GM18907 (cell line): ENCODE data around the gene PUM1.
"Not testable (repeated sequence)": the region's sequence is repeated elsewhere in the genome, so short reads cannot be mapped to it uniquely, and the experiment has no call there.

ENCODE experiments used
- ATAC-seq: cut with Tn5 transposase; IDR thresholded peaks from one replicate; pipeline ENCODE4 v1.9.1; 2021; ENCODE audit warnings: mild to moderate bottlenecking, moderate library complexity; ENCODE audit not compliant: unreplicated experiment

Gene PUM1

DNA sequence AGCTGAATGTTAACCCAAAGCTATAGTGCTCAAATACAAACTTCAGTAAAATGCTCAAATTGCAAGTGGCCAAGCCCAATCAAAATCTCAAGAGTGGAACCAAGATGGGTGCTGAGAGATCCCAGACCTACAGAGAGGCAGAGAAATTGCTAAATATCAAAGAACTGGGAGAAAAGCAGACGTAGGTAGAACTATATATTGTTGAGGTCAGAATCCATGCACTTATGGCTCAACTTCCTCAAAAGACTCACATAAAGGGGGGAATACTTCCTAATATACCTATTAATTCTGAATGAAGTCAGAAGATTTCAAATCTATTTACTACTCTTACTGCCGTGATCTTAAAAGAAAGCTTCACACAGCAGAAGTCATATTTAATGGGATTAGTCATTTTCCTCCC, 65.2 kb downstream of the PUM1 start:
- no peak for ATAC-seq

DNA sequence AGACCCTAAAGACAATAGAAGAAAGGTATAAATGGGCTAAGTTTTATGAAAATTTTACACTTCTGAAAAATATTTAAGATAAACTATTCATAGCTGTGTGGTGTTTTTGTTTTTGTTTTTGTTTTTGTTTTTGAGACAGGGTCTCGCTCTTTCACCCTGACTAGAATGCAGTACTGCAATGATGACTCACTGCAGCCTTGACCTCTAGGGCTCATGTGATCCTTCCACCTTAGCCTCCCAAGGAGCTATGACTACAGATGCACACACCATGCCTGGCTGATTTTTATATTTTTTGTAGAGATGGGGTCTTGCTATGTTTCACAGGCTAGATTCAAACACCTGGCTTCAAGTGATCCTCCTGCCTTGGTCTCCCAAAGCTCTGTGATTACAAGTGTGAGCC, 66.6 kb downstream of the PUM1 start:
- no peak for ATAC-seq

DNA sequence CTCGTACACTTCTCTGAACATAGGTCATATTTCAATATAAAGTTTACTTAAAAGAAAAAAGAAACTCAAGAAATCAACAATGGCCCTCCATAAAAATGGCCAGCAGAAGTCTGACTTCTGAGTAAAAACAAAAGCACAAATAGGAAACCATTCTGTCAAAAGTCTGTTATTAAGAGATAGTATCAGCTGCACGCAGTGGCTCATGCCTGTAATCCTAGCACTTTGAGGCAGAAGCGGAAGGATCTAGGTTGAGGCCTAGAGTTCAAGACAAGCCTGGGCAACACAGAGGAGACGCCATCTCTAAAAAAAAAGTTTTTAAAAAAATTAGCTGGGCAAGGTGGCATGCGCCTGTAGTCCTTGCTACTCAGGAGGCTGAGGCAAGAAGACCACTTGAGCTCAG, 67.3 kb downstream of the PUM1 start:
- ATAC-seq: no peak

DNA sequence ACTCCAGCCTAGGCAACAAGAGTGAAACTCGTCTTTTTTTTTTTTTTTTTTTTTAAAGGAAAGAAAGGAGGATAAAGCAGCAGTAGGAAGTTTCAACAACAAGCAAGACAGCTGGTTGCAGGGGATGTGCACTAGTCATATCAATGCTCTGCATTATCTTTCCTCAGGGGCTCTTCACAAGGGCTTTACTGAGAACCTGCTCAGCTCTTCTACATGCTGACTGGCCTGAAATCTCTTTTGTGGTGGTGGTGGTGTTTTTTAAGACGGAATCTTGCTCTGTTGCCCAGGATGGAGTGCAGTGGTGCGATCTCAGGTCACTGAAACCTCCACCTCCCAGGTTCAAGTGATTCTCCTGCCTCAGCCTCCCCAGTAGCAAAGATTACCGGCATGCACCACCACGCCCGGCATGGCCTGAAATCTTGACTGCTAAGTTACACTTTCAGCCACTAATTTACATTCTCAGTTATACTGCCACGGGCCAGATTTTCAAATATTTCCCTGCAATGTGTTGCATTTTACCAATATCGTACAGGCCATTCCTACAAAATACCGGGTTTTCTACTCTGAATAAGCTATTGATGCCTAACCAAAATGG, 68.0 kb downstream of the PUM1 start:
- no peak for ATAC-seq

DNA sequence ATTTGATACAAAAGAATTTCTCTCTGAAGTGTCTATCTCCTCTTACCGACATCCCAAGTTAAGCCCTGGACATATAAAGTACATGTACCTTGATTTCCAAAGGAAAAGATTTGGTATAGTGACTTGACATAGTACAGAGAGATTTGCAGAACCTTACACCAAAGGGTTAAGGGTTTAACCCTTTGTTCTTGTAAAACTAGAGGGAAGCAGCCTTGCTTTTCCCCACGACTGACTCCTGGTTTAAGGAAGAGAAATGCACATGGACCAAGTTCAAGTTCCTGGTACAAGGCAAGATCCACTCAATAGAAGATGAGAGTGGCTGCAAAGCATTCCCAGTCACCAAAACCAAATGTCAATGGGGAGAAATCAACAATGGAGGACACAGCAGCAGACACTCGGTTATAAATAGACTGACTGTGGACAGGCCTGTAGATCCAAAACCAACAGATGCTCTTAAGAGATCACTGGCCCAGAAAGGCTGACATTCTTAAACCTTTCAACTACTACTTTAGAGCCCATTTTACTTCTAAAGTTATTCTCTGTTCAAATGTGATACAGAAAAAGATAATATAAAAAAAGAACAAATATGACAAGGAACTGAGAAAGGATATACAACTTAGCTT, 69.4 kb downstream of the PUM1 start:
- no peak for ATAC-seq

DNA sequence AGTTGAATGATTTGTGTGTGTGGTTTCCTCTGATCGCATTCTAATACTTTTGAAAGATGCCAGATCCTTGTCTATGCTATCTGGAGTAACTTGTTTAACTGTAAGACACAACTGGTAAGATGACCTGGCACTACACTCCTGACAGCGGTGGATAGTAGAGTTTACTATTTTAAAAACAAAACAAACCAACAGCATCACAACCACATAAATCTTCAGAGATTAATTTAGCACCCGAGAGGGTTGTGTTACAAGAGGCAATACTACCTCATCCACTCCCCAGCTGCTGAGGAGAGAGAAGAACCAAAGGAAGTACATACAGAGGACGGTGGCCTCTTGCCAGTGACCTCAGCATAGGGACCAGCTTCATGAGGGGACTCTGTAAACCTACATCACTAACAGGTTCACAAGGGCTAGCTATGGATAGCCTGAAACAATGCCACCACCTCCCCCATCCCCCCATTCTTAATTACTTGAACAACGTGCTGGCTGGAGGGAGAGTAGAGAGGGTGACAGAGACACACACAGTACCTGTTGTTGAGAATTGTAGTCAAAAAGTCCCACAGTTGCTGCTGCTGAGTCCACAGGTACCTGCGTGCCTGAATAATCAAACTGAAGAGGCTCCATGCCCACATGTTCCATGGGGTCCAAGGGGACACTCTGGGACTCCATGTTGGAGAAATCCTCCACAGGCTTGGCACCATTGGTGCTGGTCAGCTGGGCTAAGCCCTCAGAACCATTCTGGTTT, 73.5 kb downstream of the PUM1 start:
- no peak for ATAC-seq

DNA sequence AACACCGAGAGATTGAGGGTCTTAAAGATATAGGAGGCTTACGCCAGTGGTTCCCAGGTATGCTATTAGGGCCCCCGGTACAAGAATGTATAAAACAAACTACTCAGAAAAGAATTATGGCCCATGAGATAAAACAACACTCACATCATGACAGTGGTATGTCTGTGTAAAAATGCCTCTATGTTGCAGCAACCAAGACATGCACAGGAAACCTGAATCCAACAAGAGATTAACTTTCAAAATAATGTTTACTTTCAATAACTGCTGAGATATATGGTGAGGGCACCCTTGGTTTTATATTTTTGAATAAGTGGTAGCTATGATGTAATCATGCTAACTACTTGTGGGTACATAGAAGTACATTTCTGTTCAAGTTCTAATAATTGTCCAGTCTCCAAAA, 74.9 kb downstream of the PUM1 start:
- ATAC-seq: no peak

DNA sequence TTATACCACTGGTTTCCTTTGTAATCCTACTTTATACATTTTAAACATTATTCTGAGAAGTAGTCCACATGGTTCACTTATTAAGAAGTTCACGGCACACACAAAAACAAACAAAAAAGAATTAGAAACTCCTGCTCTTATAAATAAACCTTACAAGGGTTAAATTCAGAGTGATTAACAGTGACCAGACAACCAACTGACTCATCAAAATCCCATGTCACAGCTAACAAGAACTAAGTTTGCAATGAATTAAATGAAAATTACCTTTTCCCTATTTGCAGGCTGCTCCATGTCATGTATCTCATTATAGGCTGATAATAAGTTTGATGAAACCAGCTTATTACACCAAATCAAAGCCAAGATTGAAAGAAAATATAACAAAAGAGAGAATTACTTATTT, 77.5 kb downstream of the PUM1 start:
- ATAC-seq: no peak

DNA sequence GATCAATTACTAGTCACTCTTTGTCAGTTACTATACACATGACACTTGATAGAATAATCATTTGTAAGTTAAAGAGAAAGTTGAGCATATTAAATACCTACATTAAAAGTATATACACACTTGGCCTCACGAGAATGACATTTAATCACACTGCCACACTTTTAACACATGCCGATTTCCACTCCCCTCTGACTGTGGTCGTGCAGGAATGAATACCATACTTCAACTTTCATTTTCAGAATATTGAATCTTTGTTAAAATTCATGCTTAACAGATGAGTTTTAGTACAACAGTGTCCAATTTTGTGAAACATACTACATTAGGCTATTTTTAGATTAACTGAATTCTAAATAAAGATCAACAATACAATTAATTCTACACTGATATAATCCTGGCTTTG, 78.8 kb downstream of the PUM1 start:
- ATAC-seq: no peak

DNA sequence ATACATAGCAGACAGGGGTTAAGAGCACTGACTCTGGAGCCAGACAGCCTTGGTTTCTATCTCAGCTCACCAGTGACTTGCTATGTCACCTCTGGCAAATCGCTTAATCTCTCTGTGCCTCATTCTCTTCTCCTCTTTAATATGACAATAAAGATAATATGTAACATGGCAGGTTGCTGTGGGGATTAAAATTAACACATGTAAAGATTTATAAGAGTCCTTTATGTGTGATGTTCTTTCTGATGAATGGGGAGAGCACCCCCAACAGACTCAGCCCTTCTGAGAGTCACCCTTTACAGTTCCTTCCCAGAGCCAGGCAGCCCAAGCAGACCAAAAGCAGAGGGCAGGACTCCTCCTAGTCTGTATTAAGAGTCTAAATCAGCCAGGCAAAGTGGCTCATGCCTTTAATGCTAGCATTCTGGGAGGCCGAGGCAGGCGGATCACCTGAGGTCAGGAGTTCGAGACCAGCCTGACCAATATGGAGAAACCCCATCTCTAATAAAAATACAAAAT, 80.5 kb downstream of the PUM1 start:
- no peak for ATAC-seq

DNA sequence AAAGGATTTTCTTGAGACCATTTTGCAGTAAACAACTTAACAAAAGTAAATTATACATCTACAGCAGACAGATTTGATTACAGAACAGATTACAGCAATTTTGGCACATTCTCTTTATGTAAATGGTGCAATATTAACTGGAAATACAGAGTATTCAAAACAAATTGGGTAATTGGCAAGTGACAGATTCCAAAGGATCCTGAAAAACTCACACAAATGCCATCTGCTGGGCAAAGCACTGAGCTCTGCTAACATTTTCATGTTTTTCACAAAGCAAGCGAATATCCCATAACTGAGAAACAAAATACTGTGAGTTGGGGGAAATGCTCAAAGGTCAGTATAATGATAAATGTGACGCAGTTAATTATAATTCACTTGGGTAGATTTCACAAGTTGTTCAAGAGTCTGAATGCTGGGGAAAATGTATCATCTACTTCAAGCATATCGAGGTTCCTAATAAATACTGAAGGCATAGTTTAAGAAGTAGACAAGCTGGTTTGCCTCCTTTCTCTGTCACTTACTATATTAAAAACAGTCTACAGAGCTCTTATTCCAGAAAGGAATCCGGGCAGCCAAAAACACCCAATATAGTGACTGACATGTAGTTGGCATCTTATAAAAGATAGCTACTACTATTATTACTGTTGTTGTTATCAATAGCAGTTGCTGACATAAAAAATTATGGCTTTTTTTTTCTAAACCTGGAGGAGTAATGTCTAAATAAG, 81.2 kb downstream of the PUM1 start:
- ATAC-seq: no peak

DNA sequence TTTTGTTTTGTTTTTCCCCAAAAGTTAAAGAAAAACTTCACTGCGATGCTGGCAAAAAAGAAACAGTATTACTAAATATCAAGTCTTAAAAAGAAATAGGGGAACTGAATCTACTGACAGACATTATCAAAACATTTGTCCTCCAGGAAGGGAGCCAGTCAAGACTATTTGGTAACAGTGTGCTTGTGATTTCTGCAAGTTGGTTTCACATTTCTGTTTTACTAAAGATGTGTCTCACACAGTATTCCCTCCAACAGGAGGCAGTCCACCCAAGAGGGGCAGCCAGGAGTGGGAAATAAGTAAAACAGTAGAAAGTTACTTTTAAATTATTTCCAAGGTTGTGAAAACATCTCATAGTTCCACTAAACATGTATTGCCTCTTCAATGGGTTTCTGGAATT, 82.6 kb downstream of the PUM1 start:
- no peak for ATAC-seq

DNA sequence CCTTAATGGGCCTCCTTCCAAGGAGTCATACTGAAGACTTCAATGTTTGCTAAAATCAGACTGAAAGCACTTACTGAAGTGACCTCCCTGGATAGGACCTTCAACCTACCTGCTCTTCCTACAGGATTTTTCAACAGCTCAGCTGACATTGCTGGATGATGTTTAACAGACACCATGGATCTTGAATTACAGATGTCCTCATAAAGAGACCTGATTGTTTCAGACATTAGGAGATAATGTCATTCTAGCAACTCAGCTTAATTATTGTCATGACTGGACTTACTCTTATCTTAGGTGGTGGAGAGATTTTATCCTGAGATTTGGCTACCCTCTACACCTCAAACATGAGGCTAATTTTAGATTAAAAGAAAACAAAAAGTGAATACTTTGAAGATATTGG, 83.1 kb downstream of the PUM1 start:
- ATAC-seq: no peak

DNA sequence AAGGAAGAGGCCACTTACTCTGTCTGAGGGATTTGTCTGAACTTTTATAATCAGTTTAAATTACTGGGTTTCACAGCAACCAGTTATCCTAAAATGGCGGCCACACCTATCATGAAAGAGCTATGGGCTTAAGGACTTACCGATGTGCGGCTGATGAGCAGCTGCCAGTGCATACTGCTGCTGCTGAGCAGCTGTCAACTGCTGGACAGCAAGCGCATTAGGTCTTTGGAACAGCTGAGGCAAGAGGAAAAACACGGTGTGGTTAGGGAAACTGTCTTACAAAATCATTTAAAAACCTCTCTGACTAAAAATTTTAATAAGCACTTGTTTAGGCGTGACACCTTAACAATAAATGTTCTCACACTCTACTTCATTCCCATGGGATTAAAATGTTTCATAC, 84.3 kb downstream of the PUM1 start:
- ATAC-seq: no peak

DNA sequence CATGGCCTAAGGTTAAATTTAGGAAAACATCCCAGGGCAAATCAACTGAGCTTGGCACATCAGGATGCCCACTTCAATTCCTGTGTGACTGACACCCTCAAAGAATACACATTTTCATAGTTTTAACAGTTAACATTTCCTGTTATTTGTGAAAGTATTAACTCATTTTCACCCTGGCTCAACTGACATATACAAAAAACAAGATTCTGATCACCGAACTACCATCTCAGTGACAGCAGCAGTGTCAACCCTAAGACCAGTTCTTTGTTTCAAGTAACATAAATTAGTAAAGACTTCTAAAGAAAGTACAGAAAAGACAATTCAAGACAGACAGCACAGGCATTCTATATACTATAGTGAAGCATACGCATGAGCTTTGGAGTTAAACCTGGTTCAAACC, 88.0 kb downstream of the PUM1 start:
- no peak for ATAC-seq

DNA sequence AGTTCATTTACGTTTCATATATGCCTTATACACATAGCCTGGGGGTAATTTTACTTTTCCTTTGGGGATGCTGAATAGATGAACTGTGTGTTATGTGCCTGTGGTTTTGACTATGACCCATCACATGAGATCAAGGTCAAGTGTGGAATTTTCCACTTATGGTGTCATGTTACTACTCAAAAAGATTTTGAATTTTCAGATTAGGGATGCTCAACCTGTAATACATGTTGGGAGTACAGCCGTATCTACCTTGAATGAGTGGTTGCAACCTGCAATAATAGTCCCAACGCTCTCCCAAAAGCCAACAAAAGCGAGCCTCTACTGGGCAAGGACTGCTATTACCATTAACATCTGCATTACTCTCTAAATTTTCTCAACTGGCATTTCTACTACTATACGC, 88.4 kb downstream of the PUM1 start:
- no peak for ATAC-seq

DNA sequence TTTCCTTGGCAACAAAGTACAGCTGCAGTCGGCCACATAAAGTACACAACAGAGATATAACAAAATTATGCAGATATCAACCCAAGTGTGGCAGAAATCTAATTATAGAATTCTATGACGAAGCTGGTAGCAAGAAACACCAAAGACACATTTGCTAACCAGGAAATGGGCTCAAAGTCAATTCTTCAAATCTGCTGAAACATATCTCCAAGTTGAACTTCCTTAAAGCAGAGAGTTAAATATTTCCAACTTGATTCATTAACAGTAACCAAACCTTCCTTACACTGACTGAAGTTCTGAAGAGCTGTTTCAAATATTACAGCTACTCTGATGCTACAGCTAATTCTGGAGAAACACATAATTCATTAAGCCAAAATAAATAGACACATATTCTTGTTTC, 89.4 kb downstream of the PUM1 start:
- peak; percentile 40 for ATAC-seq

DNA sequence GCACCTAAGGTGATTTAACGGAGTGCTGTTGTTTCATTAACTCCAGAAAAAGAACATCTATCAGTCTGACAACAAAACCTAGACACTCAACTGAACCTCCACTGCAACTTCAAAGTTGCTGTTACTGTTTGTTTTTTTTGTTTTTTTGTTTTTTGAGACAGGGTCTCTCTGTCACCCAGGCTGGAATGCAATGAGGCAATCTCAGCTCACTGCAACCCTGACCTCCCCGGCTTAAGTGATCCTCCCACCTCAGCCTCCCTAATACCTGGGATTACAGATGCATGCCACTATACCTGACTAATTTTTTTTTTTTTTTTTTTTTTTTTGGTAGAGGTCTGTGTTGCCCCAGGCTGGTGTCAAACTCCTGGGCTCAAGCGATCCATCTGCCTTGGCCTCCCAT, 90.3 kb downstream of the PUM1 start:
- ATAC-seq: no peak

DNA sequence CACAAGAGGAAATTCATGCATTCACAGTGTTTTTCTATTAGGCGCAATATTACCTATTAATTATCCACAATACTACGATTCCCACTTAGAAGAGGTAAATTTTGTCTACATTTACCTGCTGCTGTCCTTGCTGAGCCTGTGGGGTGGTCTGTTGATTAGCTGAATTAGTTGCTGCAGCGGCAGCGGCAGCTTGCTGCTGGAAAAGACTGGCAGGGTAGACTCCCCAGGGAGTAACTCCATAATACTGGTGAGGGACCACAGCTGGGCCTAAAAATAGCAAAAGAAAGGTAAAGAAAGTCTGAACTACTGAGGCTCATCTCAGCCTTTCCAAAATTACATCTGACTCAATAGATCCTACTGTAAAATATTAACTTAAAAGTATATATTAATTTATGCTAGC, 91.0 kb downstream of the PUM1 start:
- no peak for ATAC-seq

DNA sequence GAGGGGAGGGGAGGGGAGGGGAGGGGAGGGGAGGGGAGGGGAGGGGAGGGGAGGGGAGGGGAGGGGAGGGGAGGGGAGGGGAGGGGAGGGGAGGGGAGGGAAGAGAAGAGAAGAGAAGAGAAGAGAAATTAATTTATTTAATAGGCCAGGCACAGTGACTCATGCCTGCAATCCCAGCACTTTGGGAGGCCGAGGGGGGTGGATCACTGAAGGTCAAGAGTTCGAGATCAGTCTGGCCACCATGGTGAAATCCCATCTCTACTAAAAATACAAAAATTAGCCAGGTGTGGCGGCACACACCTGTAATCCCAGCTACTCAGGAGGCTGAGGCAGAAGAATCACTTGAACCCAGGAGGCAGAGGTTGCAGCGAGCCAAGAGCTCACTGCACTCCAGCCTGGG, 93.2 kb downstream of the PUM1 start:
- ATAC-seq: not testable (repeated sequence)

DNA sequence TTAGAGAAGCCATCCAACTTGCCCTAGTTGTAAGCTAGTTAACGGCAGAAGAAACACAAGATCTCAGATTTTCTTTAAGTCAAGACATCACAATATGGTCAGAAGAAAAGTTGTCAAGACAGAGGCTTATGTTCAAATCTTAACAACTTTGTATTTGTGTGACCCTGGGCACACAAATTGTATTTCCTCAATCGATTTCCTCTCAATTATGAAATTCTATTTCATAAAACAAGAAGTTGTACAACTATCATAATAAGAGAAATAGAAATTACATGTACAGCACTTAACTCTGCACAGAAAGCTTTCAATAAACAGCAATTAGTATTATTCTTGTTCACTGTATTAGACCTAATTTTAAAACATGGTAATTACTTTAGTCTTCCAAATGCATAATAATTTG, 94.0 kb downstream of the PUM1 start:
- no peak for ATAC-seq

DNA sequence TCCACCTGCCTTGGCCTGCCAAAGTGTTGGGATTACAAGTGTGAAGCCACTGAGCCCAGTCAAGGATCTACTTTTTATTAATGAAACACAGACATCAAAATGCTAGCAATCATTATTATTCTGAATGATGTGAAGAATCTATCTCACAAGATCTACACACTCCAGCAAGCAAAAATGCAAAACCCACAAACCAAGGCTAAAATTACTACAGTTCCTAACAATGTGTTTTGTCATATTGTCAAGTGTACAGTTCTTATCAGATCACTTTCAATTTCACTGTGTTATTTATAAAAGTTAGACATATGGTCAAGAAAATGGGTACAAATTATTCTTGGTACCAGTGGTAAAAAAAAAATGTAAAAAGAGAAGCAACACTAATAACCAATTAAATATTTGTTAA, 95.6 kb downstream of the PUM1 start:
- ATAC-seq: no peak
